Measurements from ENCODE around the gene SSBP4. TPM values are rescaled to one million over a fixed set of nuclear protein-coding genes. Genes with fewer than 3 reads are reported as not detected.

The SSBP4 gene
- total and polyA plus RNA-seq, 4 donors: 4.0 to 19.0 (median 11.5) TPM

DNA sequence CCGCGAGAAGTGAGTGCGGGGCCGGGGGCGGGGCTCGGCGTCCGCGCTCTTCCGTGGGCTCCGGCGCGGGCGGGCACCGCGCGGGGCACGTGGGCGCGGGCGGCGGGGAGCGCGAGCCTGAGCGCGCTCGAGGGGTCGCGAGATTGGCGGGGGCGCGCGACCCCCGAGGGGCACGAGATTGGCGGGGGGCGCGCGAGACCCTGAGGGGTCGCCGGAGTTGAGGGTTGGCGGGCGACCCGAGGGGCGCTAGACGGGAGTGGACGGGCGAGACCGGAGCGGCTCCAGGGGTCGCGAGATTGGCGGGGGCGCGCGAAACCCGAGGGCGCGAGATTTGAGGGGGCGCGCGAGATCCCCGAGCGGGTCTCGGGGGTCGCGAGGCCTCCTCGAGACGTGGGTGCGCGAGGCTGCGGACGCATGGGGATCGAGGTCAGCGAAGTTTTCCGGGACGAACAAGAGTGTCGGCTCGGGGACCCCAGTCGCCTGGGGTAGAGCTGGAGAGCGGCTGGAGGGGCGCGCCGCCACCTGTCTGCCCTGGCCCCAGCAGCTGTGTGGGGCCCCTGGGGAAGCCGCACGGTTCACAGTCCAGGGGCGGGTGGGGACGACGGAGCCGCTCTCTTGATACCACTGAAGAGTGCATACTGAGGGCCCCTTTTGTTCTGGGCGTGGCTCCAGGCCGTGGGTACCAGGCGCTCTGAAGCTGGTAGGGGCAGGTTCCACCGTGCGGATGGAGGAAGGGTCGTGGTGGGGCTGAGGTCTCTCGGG is 682 bp downstream of the SSBP4 start:
- DNase-seq (ENCODE audit: low spot score): peak; percentile 59
- peaks cover 3 to 40% (median 21%) of the 10 kb centered on the region in 4 donors for H3K4me1 ChIP-seq (ENCODE audit: control insufficient read depth in 4 of 4, insufficient read depth in 4 of 4, low read length in 3 of 4)
- peak overlapping the region; percentile 32 to 94 for H3K27ac ChIP-seq (ENCODE audit: low read depth in 1 of 2, low read length in 2 of 2)
- TF ChIP-seq, protein P1, sequence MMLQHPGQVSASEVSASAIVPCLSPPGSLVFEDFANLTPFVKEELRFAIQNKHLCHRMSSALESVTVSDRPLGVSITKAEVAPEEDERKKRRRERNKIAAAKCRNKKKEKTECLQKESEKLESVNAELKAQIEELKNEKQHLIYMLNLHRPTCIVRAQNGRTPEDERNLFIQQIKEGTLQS (IDR thresholded peaks at IDR 0.05): no peak
- no peak for TF ChIP-seq NR2F2 (IDR thresholded peaks at IDR 0.05)
- TF ChIP-seq HNF4G (IDR thresholded peaks at IDR 0.05): no peak
- TF ChIP-seq RAD21 (IDR thresholded peaks at IDR 0.05): no peak
- TF ChIP-seq GABPA (IDR thresholded peaks at IDR 0.05 in 1 of 2, conservative IDR thresholded peaks at IDR 0.05 in 1 of 2): no peak
- TF ChIP-seq, protein P2, sequence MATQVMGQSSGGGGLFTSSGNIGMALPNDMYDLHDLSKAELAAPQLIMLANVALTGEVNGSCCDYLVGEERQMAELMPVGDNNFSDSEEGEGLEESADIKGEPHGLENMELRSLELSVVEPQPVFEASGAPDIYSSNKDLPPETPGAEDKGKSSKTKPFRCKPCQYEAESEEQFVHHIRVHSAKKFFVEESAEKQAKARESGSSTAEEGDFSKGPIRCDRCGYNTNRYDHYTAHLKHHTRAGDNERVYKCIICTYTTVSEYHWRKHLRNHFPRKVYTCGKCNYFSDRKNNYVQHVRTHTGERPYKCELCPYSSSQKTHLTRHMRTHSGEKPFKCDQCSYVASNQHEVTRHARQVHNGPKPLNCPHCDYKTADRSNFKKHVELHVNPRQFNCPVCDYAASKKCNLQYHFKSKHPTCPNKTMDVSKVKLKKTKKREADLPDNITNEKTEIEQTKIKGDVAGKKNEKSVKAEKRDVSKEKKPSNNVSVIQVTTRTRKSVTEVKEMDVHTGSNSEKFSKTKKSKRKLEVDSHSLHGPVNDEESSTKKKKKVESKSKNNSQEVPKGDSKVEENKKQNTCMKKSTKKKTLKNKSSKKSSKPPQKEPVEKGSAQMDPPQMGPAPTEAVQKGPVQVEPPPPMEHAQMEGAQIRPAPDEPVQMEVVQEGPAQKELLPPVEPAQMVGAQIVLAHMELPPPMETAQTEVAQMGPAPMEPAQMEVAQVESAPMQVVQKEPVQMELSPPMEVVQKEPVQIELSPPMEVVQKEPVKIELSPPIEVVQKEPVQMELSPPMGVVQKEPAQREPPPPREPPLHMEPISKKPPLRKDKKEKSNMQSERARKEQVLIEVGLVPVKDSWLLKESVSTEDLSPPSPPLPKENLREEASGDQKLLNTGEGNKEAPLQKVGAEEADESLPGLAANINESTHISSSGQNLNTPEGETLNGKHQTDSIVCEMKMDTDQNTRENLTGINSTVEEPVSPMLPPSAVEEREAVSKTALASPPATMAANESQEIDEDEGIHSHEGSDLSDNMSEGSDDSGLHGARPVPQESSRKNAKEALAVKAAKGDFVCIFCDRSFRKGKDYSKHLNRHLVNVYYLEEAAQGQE (IDR thresholded peaks at IDR 0.05): no peak
- no peak for TF ChIP-seq HNF4A (conservative IDR thresholded peaks at IDR 0.05)
- H3K4me3 ChIP-seq (ENCODE audit: low read depth in 1 of 3, low read length in 3 of 3): peak overlapping the region; percentile 41 to 80 (median 72)
- no peaks in the 10 kb centered on the region for H3K27me3 ChIP-seq (ENCODE audit: control insufficient read depth in 4 of 4, insufficient read depth in 4 of 4, low read length in 3 of 4)
- no peak overlapping the region for H3K9ac ChIP-seq (ENCODE audit: low read depth in 1 of 2, low read length in 2 of 2)
- no peaks in the 10 kb centered on the region for H3K9me3 ChIP-seq (ENCODE audit: control insufficient read depth in 4 of 4, low read length in 3 of 4)
- 12% methylated on average over 97 of the region's 97 CpGs for WGBS
- H3K36me3 ChIP-seq (ENCODE audit: control insufficient read depth in 4 of 4, insufficient read depth in 3 of 4, low read depth in 1 of 4, low read length in 3 of 4): no peaks in the 10 kb centered on the region

DNA sequence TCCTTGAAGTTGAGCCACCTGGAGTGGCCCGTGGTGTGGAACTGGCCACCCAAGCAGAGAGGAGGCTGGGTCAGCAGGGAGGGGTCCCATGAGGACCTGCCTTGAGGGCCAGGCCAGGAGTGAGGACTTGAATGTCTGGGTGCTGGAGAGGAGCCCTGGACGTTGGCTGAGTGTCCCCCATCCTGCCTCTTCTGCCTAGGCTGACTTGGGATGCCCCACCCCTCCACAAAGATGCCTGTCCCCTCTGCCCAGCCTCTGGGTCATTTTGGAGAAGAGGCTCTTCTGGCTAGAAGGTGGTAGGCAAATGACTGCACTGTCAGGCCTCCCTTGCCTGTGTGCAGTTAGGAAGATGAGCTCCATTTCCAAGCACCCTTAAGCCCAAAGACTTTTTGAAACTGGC is 1.7 kb downstream of the SSBP4 start:
- Histone ChIP-seq H3K4me3 (ENCODE audit: low read depth in 1 of 3, low read length in 3 of 3) (no peak overlapping the region), H3K4me1 (ENCODE audit: control insufficient read depth in 4 of 4, insufficient read depth in 4 of 4, low read length in 3 of 4) (peaks cover 3 to 31% (median 17%) of the 10 kb centered on the region in 4 donors), H3K36me3 (ENCODE audit: control insufficient read depth in 4 of 4, insufficient read depth in 3 of 4, low read depth in 1 of 4, low read length in 3 of 4) (no peaks in the 10 kb centered on the region), H3K9me3 (ENCODE audit: control insufficient read depth in 4 of 4, low read length in 3 of 4) (no peaks in the 10 kb centered on the region), H3K27ac (ENCODE audit: low read depth in 1 of 2, low read length in 2 of 2) (peak overlapping the region in 1 of 2 donors; percentile 94), H3K9ac (ENCODE audit: low read depth in 1 of 2, low read length in 2 of 2) (no peak overlapping the region), H3K27me3 (ENCODE audit: control insufficient read depth in 4 of 4, insufficient read depth in 4 of 4, low read length in 3 of 4) (no peaks in the 10 kb centered on the region)
- TF ChIP-seq RAD21 (IDR thresholded peaks at IDR 0.05) (no peak), FOXA2 (IDR thresholded peaks at IDR 0.05) (no peak), HNF4A (conservative IDR thresholded peaks at IDR 0.05) (no peak), RXRA (IDR thresholded peaks at IDR 0.05) (no peak), NR2F2 (IDR thresholded peaks at IDR 0.05) (no peak)
- TF ChIP-seq, protein P1 (IDR thresholded peaks at IDR 0.05): no peak
- TF ChIP-seq, protein P2 (IDR thresholded peaks at IDR 0.05): no peak
- 70% methylated on average over 2 of the region's 2 CpGs for WGBS
- no peak for DNase-seq (ENCODE audit: low spot score)
